NCI-H1436 (cell line): Measurements from ENCODE around the gene WWC2.

Experiments used
- DNase-seq: peaks from one replicate; lab custom pipeline; 2025; lab: John Stamatoyannopoulos, UW

Gene WWC2

DNA sequence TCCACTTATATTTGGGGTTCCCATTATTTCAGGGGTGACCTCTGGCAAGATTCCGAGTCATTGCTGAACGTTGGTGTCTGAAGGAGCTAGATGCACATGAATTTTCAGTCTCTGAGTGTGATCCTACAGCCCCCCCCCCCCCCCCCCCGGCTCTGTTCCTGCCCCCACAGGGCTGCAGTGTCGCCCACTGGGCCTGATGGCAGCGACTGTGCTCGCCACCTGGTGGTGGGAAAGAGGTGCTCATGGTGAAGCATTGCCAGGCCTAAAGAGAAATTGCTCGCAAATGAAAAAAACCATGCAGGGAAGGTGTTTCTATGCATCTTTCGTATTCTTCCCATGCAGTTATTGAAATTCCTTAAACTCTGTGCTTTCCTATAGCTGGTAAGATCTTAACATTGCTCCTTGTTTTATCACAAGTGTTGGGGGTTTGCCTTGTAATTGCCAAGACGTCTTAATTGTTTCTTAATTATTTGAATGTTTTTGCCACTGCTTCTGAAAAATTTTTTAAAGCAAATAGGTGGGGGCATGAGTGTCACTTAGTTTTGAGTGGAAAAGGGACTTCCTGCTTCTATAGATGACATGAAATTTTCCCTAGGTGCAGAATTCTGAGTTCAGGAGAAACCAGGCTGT is 157.8 kb downstream of the WWC2 start:
- DNase-seq = peak; percentile 9

DNA sequence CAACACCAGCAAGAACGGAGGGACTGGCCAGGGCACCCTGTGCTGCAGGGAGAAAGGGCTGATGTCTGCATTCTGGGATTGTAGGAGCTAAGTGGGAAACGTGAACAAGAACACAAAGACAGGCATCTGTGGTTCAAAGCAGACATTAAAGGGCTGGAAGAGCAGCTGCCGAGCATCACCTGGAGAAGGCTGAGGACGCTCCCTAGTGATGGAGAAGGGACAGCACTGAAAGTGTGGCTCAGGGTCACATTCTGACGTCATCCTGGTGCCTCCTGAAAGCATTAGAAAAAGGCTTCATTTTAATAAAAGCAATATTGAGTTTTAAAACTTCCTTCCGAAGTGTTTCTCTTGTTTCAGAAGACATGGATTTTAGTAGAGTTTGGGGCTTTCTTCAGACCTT is 158.8 kb downstream of the WWC2 start:
- DNase-seq = no peak

DNA sequence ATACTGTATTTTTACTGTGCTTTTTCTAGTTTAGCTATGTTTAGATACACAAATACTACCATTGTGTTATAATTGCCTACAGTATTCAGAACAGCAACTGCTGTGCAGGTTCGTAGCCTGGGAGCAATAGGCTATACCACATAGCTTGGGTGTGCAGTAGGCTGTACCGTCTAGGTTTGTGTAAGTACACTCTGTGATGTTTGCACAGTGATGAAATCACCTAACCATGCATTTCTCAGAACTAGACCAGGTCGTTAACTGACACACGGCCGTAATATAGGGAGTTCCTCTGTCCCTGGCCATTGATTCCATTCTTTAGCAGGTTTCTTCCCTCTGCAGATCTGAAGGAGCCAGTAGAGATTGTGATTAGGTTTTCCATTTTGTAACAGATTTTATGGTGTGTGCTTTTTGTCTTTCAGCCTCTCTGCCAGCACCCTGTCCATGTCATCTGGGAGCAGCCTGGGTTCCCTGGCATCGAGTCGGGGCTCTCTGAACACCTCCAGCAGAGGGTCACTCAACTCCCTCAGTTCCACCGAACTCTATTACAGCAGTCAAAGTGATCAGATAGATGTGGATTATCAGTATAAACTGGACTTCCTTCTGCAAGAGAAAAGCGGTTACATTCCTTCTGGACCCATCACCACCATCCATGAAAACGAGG is 161.6 kb downstream of the WWC2 start:
- no peak for DNase-seq

DNA sequence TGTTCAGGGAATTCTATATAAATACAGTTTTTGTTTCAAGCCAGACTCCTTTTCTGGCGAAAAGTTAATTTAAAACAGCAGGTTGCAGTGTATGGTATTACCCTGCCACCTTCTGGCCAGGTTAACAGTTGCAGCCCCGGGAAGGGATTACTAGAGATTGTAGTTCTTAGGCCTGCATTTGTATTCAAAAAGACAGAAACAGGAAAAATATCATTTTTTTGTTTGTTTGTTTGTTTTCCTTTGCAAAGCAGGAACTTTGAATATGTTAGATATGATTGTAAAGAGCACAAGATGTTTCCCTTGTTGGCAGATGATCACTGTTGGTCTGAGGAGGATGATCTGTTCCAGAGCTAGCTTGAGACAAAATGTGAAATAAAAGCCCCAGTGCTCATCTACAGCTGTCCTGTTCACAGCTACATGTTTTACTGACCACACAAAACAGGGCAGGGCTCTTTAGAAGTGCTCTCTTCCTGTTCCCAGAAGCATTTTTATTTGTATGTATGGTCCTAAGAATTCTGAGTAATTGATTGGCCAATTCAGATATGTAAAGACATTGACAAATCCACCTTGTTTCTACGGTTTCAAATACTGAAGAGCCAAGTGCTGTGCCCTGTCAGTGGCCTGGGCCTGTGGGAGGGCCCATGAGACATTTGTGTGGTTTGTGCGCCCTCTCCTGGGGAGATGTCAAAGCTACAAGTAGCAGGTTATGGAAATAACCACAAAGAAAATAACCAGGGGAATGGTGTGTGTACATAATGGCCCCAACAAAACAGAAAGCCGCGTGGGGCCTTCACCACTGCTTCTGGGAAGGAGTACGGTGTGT is 163.1 kb downstream of the WWC2 start:
- peak; percentile 65 for DNase-seq

DNA sequence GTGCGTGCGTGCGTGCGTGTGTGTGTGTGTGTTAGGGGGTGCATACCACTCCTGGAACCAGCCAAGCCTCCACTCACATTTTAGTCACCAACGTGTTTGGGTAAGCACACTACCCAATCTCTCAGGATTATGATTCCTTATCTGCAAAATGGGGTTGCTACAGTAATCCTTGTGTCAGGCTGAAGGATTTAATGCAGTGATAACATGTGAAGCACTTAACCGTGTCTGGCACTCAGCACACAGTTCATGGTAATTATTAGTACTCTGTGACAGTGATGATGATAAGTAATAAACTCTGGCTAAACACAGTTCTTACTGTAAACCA is 163.7 kb downstream of the WWC2 start:
- DNase-seq = no peak

DNA sequence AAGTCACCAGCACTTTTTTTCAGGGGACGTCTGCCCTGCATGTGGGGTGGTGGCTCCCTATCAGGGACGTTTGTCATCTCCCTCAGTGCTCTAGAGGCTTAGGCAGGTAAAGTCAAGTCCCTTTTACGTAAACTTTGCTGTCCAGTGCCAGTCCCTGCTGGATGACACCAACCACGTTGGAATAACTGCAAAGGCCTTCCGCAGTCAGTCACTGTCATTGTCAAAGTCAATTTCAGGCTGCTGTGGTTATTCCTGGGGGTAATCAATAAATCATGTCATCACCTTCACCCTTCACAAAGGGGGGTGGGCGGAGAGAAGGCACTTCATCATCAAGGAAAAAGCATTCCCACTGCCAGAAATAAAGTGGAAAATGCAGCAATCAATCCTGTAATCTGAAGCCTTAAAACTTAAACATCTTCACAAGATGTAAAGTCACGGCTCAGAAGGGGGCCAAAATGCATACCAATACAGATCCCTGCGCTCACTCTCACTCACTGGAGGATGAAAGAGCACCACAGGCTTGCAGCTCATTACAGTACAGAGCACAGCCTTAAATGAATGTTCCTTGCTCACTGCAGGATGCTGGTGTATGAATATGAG is 164.8 kb downstream of the WWC2 start:
- DNase-seq = no peak

DNA sequence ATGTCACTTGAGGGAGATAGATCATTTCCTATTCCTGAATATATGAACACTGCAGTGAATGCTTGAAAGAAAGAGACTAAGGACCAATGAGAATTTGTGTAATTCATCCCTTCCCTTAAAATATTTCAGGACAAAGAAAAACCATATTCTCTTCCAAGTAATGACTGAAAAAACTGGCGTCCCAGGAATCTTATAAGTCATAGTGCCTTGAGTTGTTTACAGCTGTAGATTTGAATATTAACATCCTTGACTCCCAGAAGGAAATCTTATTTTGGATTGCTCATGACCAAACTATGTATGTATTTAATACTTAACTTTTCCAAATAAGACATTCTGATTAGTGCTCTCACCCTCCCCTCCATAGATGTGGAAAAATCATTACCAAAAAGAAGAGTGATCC is 165.6 kb downstream of the WWC2 start:
- DNase-seq = no peak

DNA sequence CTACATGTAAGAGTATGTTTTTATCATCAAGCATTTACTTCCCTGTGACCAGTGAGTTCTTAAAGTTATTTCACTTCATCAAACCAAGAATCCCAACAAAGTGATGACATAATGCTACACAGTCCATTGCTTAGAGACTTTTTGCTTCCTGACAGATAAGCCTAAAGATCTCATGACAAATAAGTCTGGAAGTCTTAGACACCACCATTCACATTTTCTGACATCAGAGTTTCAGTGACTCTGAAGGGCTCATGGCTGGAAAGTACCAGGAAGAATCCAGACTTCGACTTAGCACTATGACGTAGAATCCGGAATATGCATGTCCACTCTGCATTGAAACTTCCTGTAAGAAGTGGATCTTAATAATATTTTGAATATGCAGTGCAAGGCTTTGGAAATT is 167.3 kb downstream of the WWC2 start:
- DNase-seq = no peak

DNA sequence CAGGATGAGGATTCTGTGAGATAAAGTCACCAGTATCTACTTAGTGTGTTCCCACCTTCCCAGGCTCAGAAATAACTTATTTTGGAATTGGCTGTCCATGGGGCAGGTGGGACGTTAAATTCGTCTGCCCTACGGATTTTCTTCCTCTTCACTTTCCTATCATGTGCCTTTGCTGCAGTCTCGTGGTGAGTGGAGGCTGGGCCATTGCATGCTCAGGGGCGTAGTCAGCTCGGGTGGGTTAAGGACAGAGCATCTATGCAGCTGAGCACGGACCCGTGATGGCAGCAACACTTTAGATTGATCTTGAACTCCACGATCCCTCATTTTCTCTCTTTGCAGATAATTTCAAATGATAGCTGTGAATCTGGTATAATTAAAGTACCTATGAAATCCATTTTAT is 169.5 kb downstream of the WWC2 start:
- DNase-seq = no peak

DNA sequence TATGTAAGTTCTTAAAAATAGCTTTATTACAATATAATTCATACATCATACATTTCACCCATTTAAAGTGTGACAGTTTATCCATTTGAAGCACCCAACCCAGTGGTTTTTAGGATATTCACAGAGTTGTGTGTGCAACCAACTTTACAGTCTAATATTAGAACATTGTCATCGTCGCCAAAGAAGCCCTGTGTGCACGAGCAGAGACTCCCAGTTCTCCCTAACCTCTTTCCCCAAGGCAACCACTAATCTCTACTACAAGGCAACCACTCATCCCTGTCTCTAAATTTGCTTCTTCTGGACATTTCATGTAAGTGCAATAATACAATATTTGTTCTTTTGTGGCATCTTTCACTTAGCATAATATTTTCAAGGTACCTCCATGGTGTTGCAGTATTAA is 173.3 kb downstream of the WWC2 start:
- no peak for DNase-seq

DNA sequence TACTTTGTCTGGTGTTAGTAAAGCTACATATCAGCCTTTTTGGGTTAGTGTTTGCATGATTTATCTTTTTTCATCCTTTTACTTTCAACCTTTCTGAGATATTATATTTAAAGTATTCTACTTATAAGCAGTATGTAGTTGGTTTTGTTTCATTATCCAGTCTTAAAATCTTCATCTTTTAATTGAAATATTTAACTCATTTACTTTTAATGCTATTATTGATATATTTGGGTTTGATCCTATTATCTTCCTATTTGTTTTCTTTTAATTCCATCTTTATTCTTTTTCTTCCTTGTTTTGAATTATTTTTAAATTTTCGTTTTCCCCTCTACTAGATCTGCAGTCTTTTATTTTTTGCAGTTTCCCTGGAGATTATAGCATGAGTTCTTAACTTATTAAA is 177.0 kb downstream of the WWC2 start:
- DNase-seq = no peak

DNA sequence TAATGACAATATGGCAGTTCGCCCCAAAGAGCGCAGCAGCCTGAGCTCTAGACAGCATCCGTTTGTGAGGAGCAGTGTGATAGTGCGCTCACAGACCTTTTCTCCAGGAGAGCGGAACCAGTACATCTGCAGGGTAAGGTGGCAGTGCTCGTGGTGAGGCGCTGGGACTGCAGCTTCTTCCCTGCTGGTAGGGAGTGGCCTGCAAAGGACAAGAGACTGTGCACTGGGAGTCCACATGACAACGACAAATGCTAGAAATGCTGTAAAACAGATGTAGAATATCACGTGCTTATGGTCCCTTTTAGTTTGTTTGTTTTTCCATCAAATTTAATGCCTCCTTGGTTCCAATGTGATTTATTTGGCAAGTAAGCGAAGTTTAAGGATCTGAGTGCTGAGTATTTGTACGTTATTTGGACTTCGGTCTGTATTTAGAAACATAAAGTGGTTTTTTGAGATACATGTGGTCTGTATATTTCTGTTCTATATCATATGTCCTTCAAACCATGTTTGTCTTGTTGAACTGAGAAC is 185.3 kb downstream of the WWC2 start:
- no peak for DNase-seq

DNA sequence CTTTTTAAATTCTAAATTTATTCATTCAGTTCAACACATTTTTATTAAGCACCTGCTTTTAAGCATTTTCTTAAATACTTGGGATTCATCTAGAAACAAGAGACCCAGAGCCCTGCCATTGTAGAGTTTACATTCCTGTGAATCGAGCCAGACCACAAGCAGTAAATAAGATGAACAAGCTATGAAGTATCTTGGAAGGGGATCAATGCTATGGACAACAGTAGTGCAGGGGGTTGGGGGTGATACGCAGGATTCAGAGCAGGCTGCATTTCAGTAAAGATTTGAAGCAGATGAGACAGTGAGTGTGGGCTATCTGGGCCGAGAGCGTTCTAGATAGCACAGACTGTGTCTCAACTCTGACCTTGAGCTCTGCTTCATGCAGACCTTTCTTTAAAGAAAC is 185.9 kb downstream of the WWC2 start:
- DNase-seq = no peak

DNA sequence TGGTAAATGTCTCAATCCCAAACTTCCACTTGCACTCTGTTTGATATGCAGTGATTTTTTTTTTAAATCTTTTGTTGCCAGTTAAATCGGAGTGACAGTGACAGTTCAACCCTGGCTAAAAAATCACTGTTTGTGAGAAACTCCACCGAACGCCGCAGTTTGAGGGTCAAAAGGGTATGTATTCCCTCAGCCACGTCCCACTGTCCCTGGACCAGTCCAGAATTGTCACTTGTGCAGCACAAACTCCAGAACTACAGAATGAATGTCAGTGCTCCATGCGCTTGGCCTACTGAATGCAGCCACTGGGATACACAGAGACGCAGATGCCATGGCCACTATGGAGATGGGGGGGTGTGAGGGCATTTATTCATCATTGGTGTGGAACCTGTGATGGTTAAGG is 186.8 kb downstream of the WWC2 start:
- no peak for DNase-seq

DNA sequence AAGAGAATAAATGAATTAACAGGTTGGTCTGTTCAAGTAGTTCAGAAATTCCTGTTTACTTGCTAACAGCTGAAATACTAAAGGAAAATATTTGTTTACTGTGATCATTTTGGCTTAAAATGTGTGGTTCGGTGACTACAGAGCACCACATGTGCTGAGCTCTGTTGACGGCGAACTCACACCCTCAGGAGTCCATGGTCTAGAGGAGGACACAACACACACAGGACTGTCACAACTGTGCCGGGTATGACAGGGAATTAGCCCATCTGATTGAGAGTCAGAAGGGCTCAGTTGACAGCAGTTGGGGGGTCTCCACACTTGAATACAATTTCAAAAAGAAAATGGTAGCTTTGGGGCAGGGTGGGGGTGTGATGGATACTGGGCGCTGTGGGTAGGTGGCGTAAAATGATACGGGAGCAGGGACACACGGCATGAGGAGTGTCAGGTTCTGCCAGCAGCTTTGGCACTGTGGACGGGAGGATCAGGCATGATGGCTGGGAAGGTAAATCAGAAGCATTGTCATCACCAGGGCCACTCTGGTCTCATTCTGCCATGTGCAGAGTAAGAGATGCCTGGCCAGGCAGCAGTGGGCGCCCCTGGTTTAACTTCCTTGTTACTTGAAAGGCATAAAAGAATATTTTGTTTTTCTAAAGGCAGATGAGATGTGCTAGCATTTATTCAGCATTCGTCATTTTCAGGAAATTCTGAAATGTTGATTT is 187.7 kb downstream of the WWC2 start:
- DNase-seq = no peak

DNA sequence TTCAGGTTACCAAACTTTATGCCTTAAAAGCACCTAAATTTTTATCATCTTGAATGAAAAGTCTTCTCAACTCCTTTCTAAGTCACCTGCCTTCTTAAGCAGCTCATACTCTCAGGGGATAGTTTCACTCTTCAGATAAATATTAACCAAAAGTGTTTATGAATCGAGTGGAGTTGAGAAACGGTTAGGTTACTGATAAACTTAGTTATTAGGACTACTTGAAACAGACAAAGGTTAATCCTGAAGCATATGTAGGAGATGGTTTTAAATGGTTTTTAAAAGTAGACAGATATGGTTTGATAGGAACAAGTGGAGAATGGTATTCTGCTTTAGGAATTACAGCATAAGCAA is 188.2 kb downstream of the WWC2 start:
- no peak for DNase-seq

DNA sequence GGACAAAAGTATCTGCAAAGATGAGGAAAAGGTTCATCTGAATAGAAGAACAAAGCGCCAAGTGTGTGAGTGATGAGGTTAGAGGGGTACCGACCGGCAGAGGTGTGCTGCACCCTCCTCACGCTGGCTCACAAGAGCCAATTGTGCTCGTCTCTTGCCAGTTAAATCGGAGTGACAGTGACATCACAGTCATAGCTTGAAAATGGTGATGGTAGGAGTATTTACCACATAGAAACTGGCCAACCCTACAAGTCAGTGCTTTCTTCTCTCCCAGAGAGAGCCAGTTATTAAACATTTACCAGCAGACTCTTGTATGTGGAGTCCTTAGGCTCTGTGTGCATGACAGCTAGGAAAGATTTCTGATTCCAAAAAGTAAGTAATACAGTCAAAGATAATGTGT is 188.6 kb downstream of the WWC2 start:
- DNase-seq = no peak

DNA sequence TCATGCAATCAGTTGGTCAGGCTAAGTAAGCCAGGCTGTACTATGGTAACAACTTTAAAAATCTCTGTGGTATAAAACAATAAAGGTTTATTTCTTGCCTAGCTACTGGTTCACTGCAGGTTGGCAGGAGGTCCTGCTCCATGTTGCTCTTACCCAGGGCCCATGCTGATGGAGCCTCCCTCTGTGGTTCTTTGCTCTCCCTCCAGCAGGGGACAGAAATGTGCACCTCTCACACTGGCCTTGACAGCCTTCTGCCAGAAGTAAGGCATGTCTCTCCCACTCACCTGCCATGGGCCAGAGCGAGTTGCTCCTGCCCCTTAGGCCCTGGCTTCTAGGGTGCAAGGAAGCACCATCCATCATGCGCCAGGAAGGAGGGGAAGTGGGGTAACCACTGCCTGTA is 189.9 kb downstream of the WWC2 start:
- no peak for DNase-seq

DNA sequence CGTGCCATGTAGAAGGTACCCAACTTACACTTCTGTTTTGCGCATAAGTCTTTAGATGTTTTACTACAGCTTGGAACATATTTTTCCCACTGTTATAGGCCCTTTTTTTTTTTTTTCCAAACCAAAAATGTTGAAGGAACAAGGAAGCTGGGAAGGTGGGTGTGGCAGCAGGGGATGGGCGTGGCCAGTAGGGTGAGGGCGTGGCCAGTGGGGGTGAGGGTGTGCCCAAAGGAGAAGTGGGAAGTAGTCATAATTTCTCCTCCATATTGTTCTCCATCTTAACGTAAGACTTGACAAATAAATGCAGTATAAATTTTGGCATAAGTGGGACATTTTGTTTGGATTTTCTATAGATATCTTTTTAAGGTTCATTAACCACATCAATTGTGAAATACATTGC is 190.6 kb downstream of the WWC2 start:
- DNase-seq = no peak

DNA sequence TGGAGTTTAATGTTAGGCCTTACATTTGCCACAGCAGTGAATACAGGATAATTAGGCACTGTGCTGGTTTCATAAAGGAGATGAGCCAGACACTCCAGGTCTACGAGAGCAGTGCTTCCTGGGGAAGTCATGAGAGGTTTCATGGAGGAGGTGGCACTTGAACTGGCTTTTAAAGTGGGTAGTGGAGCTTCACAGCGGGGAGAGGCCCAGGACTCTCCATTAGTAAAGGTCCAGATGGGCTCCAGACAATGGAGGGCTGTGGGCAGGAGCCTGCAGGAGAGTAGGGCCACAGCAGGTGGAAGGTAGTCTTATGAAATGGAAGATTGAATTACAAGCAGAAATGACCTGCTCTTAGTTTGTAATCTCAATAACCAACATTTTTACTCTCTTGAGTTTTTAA is 192.0 kb downstream of the WWC2 start:
- no peak for DNase-seq

DNA sequence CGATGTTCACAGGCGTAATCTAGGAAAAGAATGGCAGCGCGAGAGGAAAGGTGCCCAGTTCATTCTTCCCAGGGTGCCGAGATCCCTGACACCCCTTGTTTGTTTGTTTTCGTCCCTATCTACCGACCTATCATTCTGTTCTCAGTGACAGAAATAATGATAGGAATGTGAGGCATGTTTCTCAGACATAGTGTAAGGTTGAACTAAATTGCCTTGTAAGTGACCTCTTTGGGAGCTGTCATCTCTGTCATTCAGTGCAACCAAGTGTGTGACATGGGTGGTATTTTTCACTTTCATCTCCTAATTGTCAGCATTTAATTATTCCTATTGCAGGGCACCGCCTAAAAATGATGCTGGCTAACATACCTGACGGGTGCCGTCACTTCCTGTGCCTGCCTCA is 196.7 kb downstream of the WWC2 start:
- DNase-seq = no peak

DNA sequence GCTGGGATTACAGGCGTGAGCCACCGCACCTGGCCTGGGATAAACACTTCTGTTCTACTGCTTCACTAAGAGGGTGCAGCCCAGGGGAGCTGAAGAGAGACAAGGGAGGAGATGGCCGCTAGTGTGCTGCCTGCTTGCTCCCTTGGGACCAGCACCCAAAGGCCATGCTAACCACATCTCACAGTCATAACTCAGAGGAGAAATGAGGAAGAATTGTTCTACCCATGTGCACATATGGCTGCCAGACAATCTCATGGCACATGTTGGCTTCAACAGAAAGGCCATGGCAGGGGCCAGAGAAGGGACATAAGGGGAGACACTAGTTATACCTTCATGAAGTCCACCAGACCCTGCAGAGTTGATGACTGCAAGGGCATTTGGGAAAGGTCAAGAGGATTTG is 198.6 kb downstream of the WWC2 start:
- DNase-seq = no peak
